Measurements from ENCODE around the gene DBN1. TPM values are rescaled to one million over a fixed set of nuclear protein-coding genes. Genes with fewer than 3 reads are reported as not detected.

DBN1 gene
- total RNA-seq, 1 donor from 2014 or later: 274 TPM

DNA sequence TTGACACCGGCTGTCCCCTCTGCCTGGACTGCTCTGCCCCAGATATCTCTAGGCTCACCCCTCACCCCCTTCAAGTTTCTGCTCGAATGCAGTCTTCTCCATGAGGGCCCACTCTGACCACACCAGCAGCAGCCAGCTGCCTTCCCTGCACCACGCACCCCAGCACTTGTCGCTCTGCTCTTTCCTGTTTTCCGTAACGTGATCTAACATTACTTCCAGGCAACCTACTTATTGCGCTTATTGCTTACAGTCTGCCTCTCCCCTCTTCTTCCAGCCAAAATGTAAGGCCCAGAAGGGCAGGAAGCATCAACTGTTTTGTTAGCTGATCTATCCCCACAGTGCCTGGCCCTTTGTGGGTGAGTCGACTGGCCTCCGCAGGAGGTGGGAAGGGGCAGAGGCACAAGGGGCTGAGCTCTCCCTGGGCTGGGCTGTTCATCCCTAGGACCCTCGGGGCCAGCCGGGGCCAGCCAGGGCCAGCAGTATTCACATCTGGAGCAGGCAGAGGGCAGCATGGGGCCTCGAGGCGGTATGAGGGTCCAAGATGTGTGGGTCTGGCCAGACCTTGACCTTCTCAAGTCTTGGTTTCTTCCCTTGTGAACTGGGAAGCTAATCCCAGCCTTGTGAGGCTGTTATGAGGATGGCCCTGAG lies 11.6 kb upstream of the DBN1 start:
- H3K4me3 Mint-ChIP-seq (ENCODE audit: unreplicated experiment): no peak overlapping the region
- TF ChIP-seq, protein P1, sequence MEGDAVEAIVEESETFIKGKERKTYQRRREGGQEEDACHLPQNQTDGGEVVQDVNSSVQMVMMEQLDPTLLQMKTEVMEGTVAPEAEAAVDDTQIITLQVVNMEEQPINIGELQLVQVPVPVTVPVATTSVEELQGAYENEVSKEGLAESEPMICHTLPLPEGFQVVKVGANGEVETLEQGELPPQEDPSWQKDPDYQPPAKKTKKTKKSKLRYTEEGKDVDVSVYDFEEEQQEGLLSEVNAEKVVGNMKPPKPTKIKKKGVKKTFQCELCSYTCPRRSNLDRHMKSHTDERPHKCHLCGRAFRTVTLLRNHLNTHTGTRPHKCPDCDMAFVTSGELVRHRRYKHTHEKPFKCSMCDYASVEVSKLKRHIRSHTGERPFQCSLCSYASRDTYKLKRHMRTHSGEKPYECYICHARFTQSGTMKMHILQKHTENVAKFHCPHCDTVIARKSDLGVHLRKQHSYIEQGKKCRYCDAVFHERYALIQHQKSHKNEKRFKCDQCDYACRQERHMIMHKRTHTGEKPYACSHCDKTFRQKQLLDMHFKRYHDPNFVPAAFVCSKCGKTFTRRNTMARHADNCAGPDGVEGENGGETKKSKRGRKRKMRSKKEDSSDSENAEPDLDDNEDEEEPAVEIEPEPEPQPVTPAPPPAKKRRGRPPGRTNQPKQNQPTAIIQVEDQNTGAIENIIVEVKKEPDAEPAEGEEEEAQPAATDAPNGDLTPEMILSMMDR (IDR thresholded peaks at IDR 0.05): no peak
- H3K27me3 Mint-ChIP-seq (ENCODE audit: low read depth): no peaks in the 10 kb centered on the region
- DNase-seq (ENCODE audit: low spot score): no peak
- peaks cover 53% of the 10 kb centered on the region for H3K36me3 Mint-ChIP-seq (ENCODE audit: low read depth)
- H3K4me1 Mint-ChIP-seq (ENCODE audit: low read depth): peaks cover 65% of the 10 kb centered on the region
- peak overlapping the region; percentile 90 for H3K27ac Mint-ChIP-seq (ENCODE audit: unreplicated experiment)
- H3K9me3 Mint-ChIP-seq (ENCODE audit: low read depth): no peaks in the 10 kb centered on the region

DNA sequence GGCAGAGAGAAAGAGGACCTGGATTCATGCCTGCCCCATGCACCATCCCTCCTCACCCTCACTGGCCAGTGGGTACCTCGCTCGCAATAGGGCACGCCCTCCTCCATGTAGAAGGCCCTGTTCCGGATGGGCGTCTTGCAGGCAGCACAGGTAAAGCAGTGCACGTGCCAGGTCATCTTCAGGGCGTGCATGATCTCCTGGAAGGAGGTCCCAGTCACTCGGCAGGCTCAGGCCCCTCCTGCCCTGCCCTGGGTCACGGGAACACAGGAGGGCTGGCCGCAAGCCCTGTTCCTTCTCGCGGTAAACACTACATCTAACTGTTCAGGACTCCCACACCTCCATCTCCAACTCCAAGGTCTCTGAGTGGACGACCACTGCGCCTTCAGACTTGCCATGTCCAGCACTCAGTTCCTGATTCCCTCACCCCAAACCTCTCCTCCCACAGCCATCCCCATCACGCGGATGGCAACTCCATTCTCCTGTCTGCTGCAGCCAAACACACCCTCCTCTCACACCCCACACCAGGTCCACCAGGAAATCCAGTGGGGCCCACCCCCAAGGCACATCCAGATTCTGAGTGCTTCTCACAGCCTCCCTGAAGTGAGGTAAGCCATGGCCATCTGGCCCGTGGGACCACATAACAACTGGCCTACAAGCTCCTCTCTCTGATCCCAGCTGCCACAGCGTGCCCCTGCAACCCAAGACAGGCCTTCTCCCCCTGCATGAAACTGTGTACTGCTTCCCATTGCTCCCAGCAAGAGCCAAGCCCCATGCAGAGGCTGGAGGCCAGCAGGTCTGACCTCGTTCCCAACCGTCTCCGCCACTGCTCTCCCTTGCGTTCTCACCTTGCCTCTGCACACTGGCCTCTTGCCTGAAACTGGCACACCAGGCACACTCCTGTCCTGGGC lies 10.8 kb upstream of the DBN1 start:
- Mint-ChIP-seq H3K4me1 (ENCODE audit: low read depth) (peaks cover 71% of the 10 kb centered on the region), H3K27ac (ENCODE audit: unreplicated experiment) (peak overlapping the region; percentile 90), H3K27me3 (ENCODE audit: low read depth) (no peaks in the 10 kb centered on the region), H3K36me3 (ENCODE audit: low read depth) (peaks cover 52% of the 10 kb centered on the region), H3K9me3 (ENCODE audit: low read depth) (no peaks in the 10 kb centered on the region), H3K4me3 (ENCODE audit: unreplicated experiment) (no peak overlapping the region)
- DNase-seq (ENCODE audit: low spot score): no peak
- TF ChIP-seq, protein P1 (IDR thresholded peaks at IDR 0.05): no peak

DNA sequence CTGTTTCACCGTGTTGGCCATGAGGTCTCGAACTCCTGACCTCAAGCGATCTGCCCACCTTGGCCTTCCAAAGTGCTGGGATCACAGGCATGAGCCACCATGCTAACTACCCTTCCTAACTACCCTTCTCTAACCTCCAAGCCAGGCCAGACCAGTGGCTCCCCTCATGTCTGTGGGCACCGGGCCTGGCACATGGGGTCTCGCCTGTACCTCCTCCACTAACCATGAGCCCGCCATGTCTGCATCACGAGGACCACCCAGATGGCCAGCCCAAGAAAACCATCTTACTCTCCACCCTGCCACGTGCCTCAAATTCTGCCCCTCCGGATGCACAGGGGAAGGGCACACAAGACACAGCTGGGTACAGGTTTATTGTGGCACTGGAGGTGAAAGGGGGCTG lies 9.6 kb upstream of the DBN1 start:
- Mint-ChIP-seq H3K4me3 (ENCODE audit: unreplicated experiment) (no peak overlapping the region), H3K27ac (ENCODE audit: unreplicated experiment) (peak overlapping the region; percentile 87), H3K9me3 (ENCODE audit: low read depth) (no peaks in the 10 kb centered on the region), H3K27me3 (ENCODE audit: low read depth) (no peaks in the 10 kb centered on the region), H3K36me3 (ENCODE audit: low read depth) (peaks cover 45% of the 10 kb centered on the region), H3K4me1 (ENCODE audit: low read depth) (peaks cover 74% of the 10 kb centered on the region)
- no peak for DNase-seq (ENCODE audit: low spot score)
- TF ChIP-seq, protein P1 (IDR thresholded peaks at IDR 0.05): no peak

DNA sequence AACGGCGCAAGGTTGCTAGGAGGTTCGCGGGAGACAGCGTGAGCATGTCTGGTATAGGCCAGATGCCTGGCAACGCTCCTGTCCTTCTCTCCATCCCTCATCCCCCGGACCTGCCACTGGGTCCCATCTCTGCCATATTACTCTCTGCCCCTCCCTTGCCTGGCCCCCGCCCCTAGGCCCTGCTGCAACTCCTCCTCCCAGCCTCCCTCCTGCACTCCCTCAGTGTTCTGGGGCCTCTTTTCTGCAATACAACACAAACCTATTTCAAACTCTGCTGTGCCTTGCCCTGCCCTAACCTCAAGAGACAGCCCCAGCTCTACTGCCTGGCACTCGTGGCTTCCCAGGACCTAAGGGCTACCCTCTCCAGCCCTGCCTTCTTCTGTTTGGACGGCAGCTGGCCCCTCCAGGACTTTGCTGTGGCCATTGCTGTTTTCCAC lies 8.9 kb upstream of the DBN1 start:
- peak overlapping the region; percentile 76 for H3K27ac Mint-ChIP-seq (ENCODE audit: unreplicated experiment)

DNA sequence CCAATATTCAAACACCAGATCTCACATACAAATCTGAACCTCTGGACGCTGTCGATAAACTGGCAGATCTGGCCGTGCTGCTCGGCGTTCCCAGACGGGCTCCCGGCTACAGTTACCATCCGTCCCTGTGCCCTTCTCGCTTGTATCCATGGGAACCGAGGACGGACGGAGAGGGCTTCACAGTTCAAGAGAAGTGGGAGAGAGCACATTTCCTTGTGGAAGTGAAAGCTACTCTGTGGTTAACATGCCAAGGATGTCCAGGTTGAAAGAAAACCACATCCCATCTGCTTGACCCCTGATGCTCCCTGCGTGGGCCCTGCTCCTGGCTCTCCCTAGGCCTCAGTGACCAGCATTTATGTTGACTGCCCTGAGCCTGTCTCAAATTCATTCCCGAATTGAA lies 6.3 kb upstream of the DBN1 start:
- TF ChIP-seq, protein P1 (IDR thresholded peaks at IDR 0.05): no peak
- Mint-ChIP-seq H3K4me3 (ENCODE audit: unreplicated experiment) (no peak overlapping the region), H3K27ac (ENCODE audit: unreplicated experiment) (peak overlapping the region; percentile 99), H3K36me3 (ENCODE audit: low read depth) (peaks cover 22% of the 10 kb centered on the region), H3K9me3 (ENCODE audit: low read depth) (no peaks in the 10 kb centered on the region), H3K4me1 (ENCODE audit: low read depth) (peaks cover 81% of the 10 kb centered on the region), H3K27me3 (ENCODE audit: low read depth) (no peaks in the 10 kb centered on the region)
- no peak for DNase-seq (ENCODE audit: low spot score)

More for the DNA sequence above, 8.9 kb upstream of the DBN1 start:
- H3K4me1 Mint-ChIP-seq (ENCODE audit: low read depth): peaks cover 74% of the 10 kb centered on the region
- H3K36me3 Mint-ChIP-seq (ENCODE audit: low read depth): peaks cover 40% of the 10 kb centered on the region
- DNase-seq (ENCODE audit: low spot score): no peak
- H3K27me3 Mint-ChIP-seq (ENCODE audit: low read depth): no peaks in the 10 kb centered on the region
- H3K4me3 Mint-ChIP-seq (ENCODE audit: unreplicated experiment): no peak overlapping the region
- TF ChIP-seq, protein P1 (IDR thresholded peaks at IDR 0.05): no peak
- no peaks in the 10 kb centered on the region for H3K9me3 Mint-ChIP-seq (ENCODE audit: low read depth)

All from chondrocyte (in vitro differentiated cells).